Neural cell (in vitro differentiated cells): ENCODE results near the gene SLC30A5.

Experiments
- EZH2 ChIP-seq: fragments of 200-600, 300-800 bp; shearing (Covaris generic), sonication (generic); IDR thresholded peaks from 2 replicates; pipeline ENCODE4 v1.6.1; 2014; ENCODE audit warnings: antibody characterized with exemption, low read length, borderline replicate concordance, mild to moderate bottlenecking; ENCODE audit not compliant: insufficient read depth, poor library complexity, severe bottlenecking
- TAF1 ChIP-seq: IDR thresholded peaks from 2 replicates; pipeline ENCODE4 v1.6.1; 2012; ENCODE audit warnings: low read depth
- TF ChIP-seq, protein P1 (sequence below): fragments of 450-650 bp; IDR thresholded peaks from 2 replicates; pipeline ENCODE4 v1.5.1; 2014; ENCODE audit warnings: antibody characterized with exemption, mild to moderate bottlenecking, moderate library complexity; ENCODE audit not compliant: poor library complexity, severe bottlenecking

DNA sequence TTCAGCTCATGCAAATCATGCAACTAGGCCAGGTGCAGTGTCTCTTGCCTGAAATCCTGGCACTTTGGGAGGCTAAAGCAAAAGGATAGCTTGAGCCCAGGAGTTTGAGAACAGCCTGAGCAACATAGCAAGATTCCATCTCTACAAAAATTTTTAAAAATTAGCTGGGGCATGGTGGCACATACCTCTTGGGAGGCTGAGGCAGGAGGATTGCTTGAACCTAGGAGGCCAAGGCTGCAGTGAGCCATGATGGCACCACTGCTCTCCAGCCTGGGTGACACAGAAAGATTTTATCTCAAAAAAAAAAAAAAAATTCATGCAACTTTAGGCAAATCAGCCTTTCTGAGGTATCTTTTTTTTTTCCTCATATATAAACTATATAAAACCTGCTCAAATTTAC, 37.5 kb downstream of the SLC30A5 start:
- TF ChIP-seq, protein P1, sequence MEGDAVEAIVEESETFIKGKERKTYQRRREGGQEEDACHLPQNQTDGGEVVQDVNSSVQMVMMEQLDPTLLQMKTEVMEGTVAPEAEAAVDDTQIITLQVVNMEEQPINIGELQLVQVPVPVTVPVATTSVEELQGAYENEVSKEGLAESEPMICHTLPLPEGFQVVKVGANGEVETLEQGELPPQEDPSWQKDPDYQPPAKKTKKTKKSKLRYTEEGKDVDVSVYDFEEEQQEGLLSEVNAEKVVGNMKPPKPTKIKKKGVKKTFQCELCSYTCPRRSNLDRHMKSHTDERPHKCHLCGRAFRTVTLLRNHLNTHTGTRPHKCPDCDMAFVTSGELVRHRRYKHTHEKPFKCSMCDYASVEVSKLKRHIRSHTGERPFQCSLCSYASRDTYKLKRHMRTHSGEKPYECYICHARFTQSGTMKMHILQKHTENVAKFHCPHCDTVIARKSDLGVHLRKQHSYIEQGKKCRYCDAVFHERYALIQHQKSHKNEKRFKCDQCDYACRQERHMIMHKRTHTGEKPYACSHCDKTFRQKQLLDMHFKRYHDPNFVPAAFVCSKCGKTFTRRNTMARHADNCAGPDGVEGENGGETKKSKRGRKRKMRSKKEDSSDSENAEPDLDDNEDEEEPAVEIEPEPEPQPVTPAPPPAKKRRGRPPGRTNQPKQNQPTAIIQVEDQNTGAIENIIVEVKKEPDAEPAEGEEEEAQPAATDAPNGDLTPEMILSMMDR, result no peak
- TF ChIP-seq EZH2 (no peak), TAF1 (no peak)
